ENCODE data around the gene MRPL32. TPM values are rescaled to one million over a fixed set of nuclear protein-coding genes. Genes with fewer than 3 reads are reported as not detected.

The MRPL32 gene
- total RNA-seq, 1 donor from 2014 or later = 56.2 TPM

GRCh38 chr7:42961170-42961569 is 29.0 kb downstream of the MRPL32 start:
- H3K4me1 Mint-ChIP-seq (ENCODE audit: low read depth, unreplicated experiment) = no peaks in the 10 kb centered on the region
- no peak overlapping the region for H3K27ac Mint-ChIP-seq (ENCODE audit: unreplicated experiment)
- H3K27me3 Mint-ChIP-seq (ENCODE audit: unreplicated experiment) = no peaks in the 10 kb centered on the region
- TF ChIP-seq CTCF (IDR thresholded peaks at IDR 0.05; ENCODE audit: partially characterized antibody, unreplicated experiment) = no peak
- no peak overlapping the region for H3K4me3 Mint-ChIP-seq (ENCODE audit: unreplicated experiment)
- H3K9me3 Mint-ChIP-seq (ENCODE audit: unreplicated experiment) = peaks cover 6% of the 10 kb centered on the region
- no peak for DNase-seq
- peaks cover 11% of the 10 kb centered on the region for H3K36me3 Mint-ChIP-seq (ENCODE audit: unreplicated experiment)

GRCh38 chr7:42964293-42964692 is 32.1 kb downstream of the MRPL32 start:
- no peak for TF ChIP-seq CTCF (IDR thresholded peaks at IDR 0.05; ENCODE audit: partially characterized antibody, unreplicated experiment)
- DNase-seq = no peak
- no peak overlapping the region for H3K4me3 Mint-ChIP-seq (ENCODE audit: unreplicated experiment)

GRCh38 chr7:42964849-42965805 is 33.0 kb downstream of the MRPL32 start:
- H3K27me3 Mint-ChIP-seq (ENCODE audit: unreplicated experiment) = peaks cover 3% of the 10 kb centered on the region
- no peak overlapping the region for H3K4me3 Mint-ChIP-seq (ENCODE audit: unreplicated experiment)
- peaks cover 3% of the 10 kb centered on the region for H3K9me3 Mint-ChIP-seq (ENCODE audit: unreplicated experiment)
- H3K36me3 Mint-ChIP-seq (ENCODE audit: unreplicated experiment) = peaks cover 11% of the 10 kb centered on the region
- no peak for DNase-seq
- no peak for TF ChIP-seq CTCF (IDR thresholded peaks at IDR 0.05; ENCODE audit: partially characterized antibody, unreplicated experiment)
- no peak overlapping the region for H3K27ac Mint-ChIP-seq (ENCODE audit: unreplicated experiment)
- H3K4me1 Mint-ChIP-seq (ENCODE audit: low read depth, unreplicated experiment) = peaks cover 4% of the 10 kb centered on the region

More at GRCh38 chr7:42964293-42964692, 32.1 kb downstream of the MRPL32 start:
- Mint-ChIP-seq H3K27ac (ENCODE audit: unreplicated experiment) (no peak overlapping the region), H3K4me1 (ENCODE audit: low read depth, unreplicated experiment) (peaks cover 4% of the 10 kb centered on the region), H3K36me3 (ENCODE audit: unreplicated experiment) (peaks cover 11% of the 10 kb centered on the region), H3K9me3 (ENCODE audit: unreplicated experiment) (peaks cover 3% of the 10 kb centered on the region), H3K27me3 (ENCODE audit: unreplicated experiment) (peaks cover 3% of the 10 kb centered on the region)

GRCh38 chr7:42967391-42967790 is 35.2 kb downstream of the MRPL32 start:
- peaks cover 3% of the 10 kb centered on the region for H3K27me3 Mint-ChIP-seq (ENCODE audit: unreplicated experiment)
- no peak for TF ChIP-seq CTCF (IDR thresholded peaks at IDR 0.05; ENCODE audit: partially characterized antibody, unreplicated experiment)
- peaks cover 2% of the 10 kb centered on the region for H3K9me3 Mint-ChIP-seq (ENCODE audit: unreplicated experiment)
- peaks cover 4% of the 10 kb centered on the region for H3K4me1 Mint-ChIP-seq (ENCODE audit: low read depth, unreplicated experiment)
- no peak for DNase-seq
- no peak overlapping the region for H3K4me3 Mint-ChIP-seq (ENCODE audit: unreplicated experiment)
- no peaks in the 10 kb centered on the region for H3K36me3 Mint-ChIP-seq (ENCODE audit: unreplicated experiment)
- peak overlapping the region; percentile 69 for H3K27ac Mint-ChIP-seq (ENCODE audit: unreplicated experiment)

All from glutamatergic neuron (in vitro differentiated cells).